Osteocyte (in vitro differentiated cells): ENCODE measurements around the gene STARD3. TPM values are rescaled to one million over a fixed set of nuclear protein-coding genes. Genes with fewer than 3 reads are reported as not detected.

Experiments
- DNase-seq: peaks from one replicate; pipeline ENCODE4 v3.0.0; 2021; ENCODE audit warnings: mixed read lengths; ENCODE audit not compliant: unreplicated experiment; ENCODE audit errors: extremely low spot score
- H3K27ac Mint-ChIP-seq: one replicate; pipeline ENCODE4 v1.8.0; 2021; ENCODE audit warnings: mild to moderate bottlenecking, mixed read lengths; ENCODE audit not compliant: unreplicated experiment
- H3K27me3 Mint-ChIP-seq: one replicate; pipeline ENCODE4 v1.8.0; 2021; ENCODE audit warnings: mixed read lengths; ENCODE audit not compliant: unreplicated experiment
- H3K36me3 Mint-ChIP-seq: one replicate; pipeline ENCODE4 v1.8.0; 2021; ENCODE audit warnings: mixed read lengths; ENCODE audit not compliant: unreplicated experiment
- H3K4me1 Mint-ChIP-seq: one replicate; pipeline ENCODE4 v1.8.0; 2021; ENCODE audit warnings: mixed read lengths; ENCODE audit not compliant: unreplicated experiment
- H3K4me3 Mint-ChIP-seq: one replicate; pipeline ENCODE4 v1.8.0; 2021; ENCODE audit warnings: mild to moderate bottlenecking, moderate library complexity, mixed read lengths; ENCODE audit not compliant: unreplicated experiment
- H3K9me3 Mint-ChIP-seq: one replicate; pipeline ENCODE4 v1.8.0; 2021; ENCODE audit warnings: mixed read lengths; ENCODE audit not compliant: unreplicated experiment
- CTCF ChIP-seq: fragments of 200-600 bp; sonication (generic); IDR thresholded peaks from 2 replicates; pipeline ENCODE4 v1.5.0; 2021; ENCODE audit warnings: antibody characterized with exemption, mild to moderate bottlenecking, moderate library complexity
- total RNA-seq: library from RNA; stranded (reverse); gene quantifications from 2 replicates; pipeline ENCODE4 v1.2.1, GENCODE V29; 2021

The STARD3 gene
- total RNA-seq, 1 donor from 2014 or later, result 68.9 TPM

- Mint-ChIP-seq H3K27me3 (peaks cover 17% of the 10 kb centered on the region), H3K27ac (no peak overlapping the region), H3K36me3 (no peaks in the 10 kb centered on the region), H3K4me1 (peaks cover 24% of the 10 kb centered on the region), H3K4me3 (no peak overlapping the region), H3K9me3 (no peaks in the 10 kb centered on the region)
- peak; percentile 78 for TF ChIP-seq CTCF
- DNase-seq, result no peak
These were observed 2.5 kb upstream of the STARD3 start for GRCh38 chr17:39634384-39634871.

GRCh38 chr17:39635614-39636176, 1.2 kb upstream of the STARD3 start:
- H3K4me3 Mint-ChIP-seq, result peak overlapping the region; percentile 6
- H3K9me3 Mint-ChIP-seq, result no peaks in the 10 kb centered on the region
- peaks cover 12% of the 10 kb centered on the region for H3K27me3 Mint-ChIP-seq
- H3K4me1 Mint-ChIP-seq, result peaks cover 33% of the 10 kb centered on the region
- no peak overlapping the region for H3K27ac Mint-ChIP-seq
- DNase-seq, result no peak
- TF ChIP-seq CTCF, result no peak
- H3K36me3 Mint-ChIP-seq, result no peaks in the 10 kb centered on the region

GRCh38 chr17:39636587-39636926, 387 bp upstream of the STARD3 start:
- Mint-ChIP-seq H3K4me3 (peak overlapping the region; percentile 81), H3K9me3 (no peaks in the 10 kb centered on the region), H3K27ac (peak overlapping the region; percentile 62), H3K27me3 (peaks cover 6% of the 10 kb centered on the region), H3K4me1 (peaks cover 34% of the 10 kb centered on the region), H3K36me3 (no peaks in the 10 kb centered on the region)
- TF ChIP-seq CTCF, result no peak
- DNase-seq, result no peak

GRCh38 chr17:39638317-39638716, 1.4 kb downstream of the STARD3 start:
- Mint-ChIP-seq H3K27me3 (no peaks in the 10 kb centered on the region), H3K9me3 (no peaks in the 10 kb centered on the region), H3K4me1 (peaks cover 49% of the 10 kb centered on the region), H3K4me3 (peak overlapping the region; percentile 81), H3K36me3 (no peaks in the 10 kb centered on the region), H3K27ac (peak overlapping the region; percentile 62)
- no peak for DNase-seq
- no peak for TF ChIP-seq CTCF

GRCh38 chr17:39639043-39639442, 2.1 kb downstream of the STARD3 start:
- no peak for TF ChIP-seq CTCF
- Mint-ChIP-seq H3K27me3 (no peaks in the 10 kb centered on the region), H3K9me3 (no peaks in the 10 kb centered on the region), H3K27ac (no peak overlapping the region), H3K4me3 (no peak overlapping the region), H3K36me3 (no peaks in the 10 kb centered on the region), H3K4me1 (peaks cover 56% of the 10 kb centered on the region)
- no peak for DNase-seq
